Tibial artery (tissue), 4 donors: ENCODE measurements around the gene CCT5.

ENCODE experiments used
- DNase-seq, 2 donors: peaks; one replicate each; pipeline ENCODE4 v3.0.0-alpha.2; 2019
- H3K27ac ChIP-seq, 2 donors: fragments of 200-600 bp; sonication (generic) in 1 of 2; 1 replicate in 1 of 2; 2 replicates in 1 of 2; pipeline ENCODE4 v1.5.1; 2018 to 2019; ENCODE audit warnings: mild to moderate bottlenecking in 1 of 2
- H3K27me3 ChIP-seq, 2 donors: fragments of 200-600 bp; sonication (generic) in 1 of 2; one replicate each; pipeline versions ENCODE4 v1.5.1 to v1.6.0; 2016 to 2019
- H3K36me3 ChIP-seq, 3 donors: fragments of 200-600 bp; sonication (generic) in 2 of 3; one replicate each; pipeline ENCODE4 v1.5.1; 2016 to 2019; ENCODE audit warnings: mild to moderate bottlenecking in 2 of 3
- H3K4me1 ChIP-seq, 4 donors: fragments of 200-600 bp; sonication (generic) in 2 of 4; 1 replicate in 3 of 4; 2 replicates in 1 of 4; pipeline ENCODE4 v1.5.1; 2016 to 2019
- H3K4me3 ChIP-seq, 2 donors: fragments of 200-600 bp; sonication (generic) in 1 of 2; 1 replicate in 1 of 2; 2 replicates in 1 of 2; pipeline ENCODE4 v1.5.1; 2018 to 2019; ENCODE audit warnings: mild to moderate bottlenecking in 2 of 2
- H3K9me3 ChIP-seq, 3 donors: fragments of 200-600 bp; sonication (generic) in 1 of 3; one replicate each; pipeline ENCODE4 v1.5.1; 2016 to 2019
- CTCF ChIP-seq, 2 experiments: fragments of 200-600 bp in 1 of 2; fragments of 450-650 bp in 1 of 2; IDR thresholded peaks; one replicate each; pipeline ENCODE4 v1.5.1; 2017 to 2019; ENCODE audit warnings: antibody characterized with exemption in 2 of 2, mild to moderate bottlenecking in 1 of 2, moderate library complexity in 1 of 2
- intact Hi-C: fragments of 100-400 bp; cut with DNase I; formaldehyde crosslinking; loops from one replicate; pipeline ENCODE4 v1.15.0; 2023; ENCODE audit warnings: low total_unique reads

Gene CCT5

GRCh38 chr5:10254686-10255085 lies 4.6 kb downstream of the CCT5 start:
- Histone ChIP-seq H3K36me3 (peaks cover 38 to 52% (median 41%) of the 10 kb centered on the region in 3 donors), H3K4me1 (peaks cover 0 to 27% (median 15%) of the 10 kb centered on the region in 4 donors), H3K4me3 (no peak overlapping the region), H3K9me3 (no peaks in the 10 kb centered on the region), H3K27me3 (no peaks in the 10 kb centered on the region), H3K27ac (no peak overlapping the region)
- no peak for DNase-seq
- intact Hi-C loops = no loop called here
- TF ChIP-seq CTCF (IDR thresholded peaks at IDR 0.05) = no peak

GRCh38 chr5:10257870-10258269 lies 7.8 kb downstream of the CCT5 start:
- Histone ChIP-seq H3K4me3 (no peak overlapping the region), H3K9me3 (no peaks in the 10 kb centered on the region), H3K27me3 (no peaks in the 10 kb centered on the region), H3K27ac (no peak overlapping the region), H3K4me1 (peaks cover 0 to 5% (median 0%) of the 10 kb centered on the region in 4 donors), H3K36me3 (peaks cover 69 to 84% (median 73%) of the 10 kb centered on the region in 3 donors)
- TF ChIP-seq CTCF (IDR thresholded peaks at IDR 0.05) = no peak
- intact Hi-C loops = no loop called here
- no peak for DNase-seq

GRCh38 chr5:10259899-10260298 lies 9.8 kb downstream of the CCT5 start:
- H3K36me3 ChIP-seq = peaks cover 89 to 98% (median 93%) of the 10 kb centered on the region in 3 donors
- intact Hi-C loops = no loop called here

GRCh38 chr5:10261065-10261464 lies 11.0 kb downstream of the CCT5 start:
- no peak for DNase-seq
- no peak overlapping the region for H3K4me3 ChIP-seq
- TF ChIP-seq CTCF (IDR thresholded peaks at IDR 0.05) = no peak
- H3K27me3 ChIP-seq = no peaks in the 10 kb centered on the region
- no peaks in the 10 kb centered on the region for H3K4me1 ChIP-seq
- H3K9me3 ChIP-seq = no peaks in the 10 kb centered on the region
- intact Hi-C loops = no loop called here
- no peak overlapping the region for H3K27ac ChIP-seq
- peaks cover 86 to 99% (median 95%) of the 10 kb centered on the region in 3 donors for H3K36me3 ChIP-seq

More at GRCh38 chr5:10259899-10260298, 9.8 kb downstream of the CCT5 start:
- TF ChIP-seq CTCF (IDR thresholded peaks at IDR 0.05) = no peak
- Histone ChIP-seq H3K9me3 (no peaks in the 10 kb centered on the region), H3K4me1 (no peaks in the 10 kb centered on the region), H3K27me3 (no peaks in the 10 kb centered on the region), H3K27ac (no peak overlapping the region), H3K4me3 (no peak overlapping the region)
- no peak for DNase-seq

- TF ChIP-seq CTCF (IDR thresholded peaks at IDR 0.05) = no peak
- H3K4me1 ChIP-seq = no peaks in the 10 kb centered on the region
- intact Hi-C loops = no loop called here
- no peak overlapping the region for H3K27ac ChIP-seq
- DNase-seq = no peak
- peaks cover 78 to 88% (median 83%) of the 10 kb centered on the region in 3 donors for H3K36me3 ChIP-seq
- no peaks in the 10 kb centered on the region for H3K27me3 ChIP-seq
- H3K4me3 ChIP-seq = no peak overlapping the region
- no peaks in the 10 kb centered on the region for H3K9me3 ChIP-seq
Observed at GRCh38 chr5:10262121-10262774, 12.2 kb downstream of the CCT5 start.
